OCI-LY1 (cell line): Measurements from ENCODE around the gene LRRC1.

Source experiments
- H2AFZ ChIP-seq: fragments of 200-600 bp; sonication (generic), shearing (Covaris generic); 2 replicates; pipeline ENCODE4 v1.6.0; 2014; ENCODE audit warnings: antibody characterized with exemption, mild to moderate bottlenecking, low read length
- H3F3A ChIP-seq: fragments of 200-600 bp; sonication (generic), shearing (Covaris generic); 2 replicates; pipeline ENCODE4 v1.6.0; 2014; ENCODE audit warnings: mild to moderate bottlenecking, antibody characterized with exemption, low read length, moderate library complexity; ENCODE audit not compliant: insufficient read depth
- H3K27ac ChIP-seq: fragments of 200-600 bp; sonication (generic); 2 replicates; pipeline ENCODE4 v1.5.1; 2014; ENCODE audit warnings: low read length, mixed run types, mild to moderate bottlenecking, low read depth; ENCODE audit not compliant: poor library complexity, severe bottlenecking
- H3K27me3 ChIP-seq: fragments of 200-600 bp; sonication (generic); 2 replicates; pipeline ENCODE4 v1.6.0; 2014; ENCODE audit warnings: antibody characterized with exemption, mild to moderate bottlenecking, low read length, moderate library complexity; ENCODE audit not compliant: insufficient read depth
- H3K36me3 ChIP-seq: fragments of 200-600 bp; sonication (generic); 2 replicates; pipeline ENCODE4 v1.6.1; 2014; ENCODE audit warnings: mild to moderate bottlenecking, antibody characterized with exemption, low read length, moderate library complexity, mixed read lengths; ENCODE audit not compliant: insufficient read depth
- H3K4me1 ChIP-seq: fragments of 200-600 bp; sonication (generic); 2 replicates; pipeline ENCODE4 v1.5.1; 2014; ENCODE audit warnings: mild to moderate bottlenecking, low read length, moderate library complexity; ENCODE audit not compliant: insufficient read depth, severe bottlenecking
- H3K4me2 ChIP-seq: fragments of 200-600 bp; sonication (generic), shearing (Covaris generic); 2 replicates; pipeline ENCODE4 v1.6.1; 2014; ENCODE audit warnings: low read length
- H3K4me3 ChIP-seq: fragments of 200-600 bp; sonication (generic); 2 replicates; pipeline ENCODE4 v1.5.1; 2014; ENCODE audit warnings: low read length, low read depth, mild to moderate bottlenecking, mixed read lengths; ENCODE audit not compliant: poor library complexity, severe bottlenecking
- H3K79me2 ChIP-seq: fragments of 200-600 bp; shearing (Covaris generic); 2 replicates; pipeline ENCODE4 v1.6.1; 2016; ENCODE audit warnings: mixed run types, low read length, mixed read lengths; ENCODE audit not compliant: insufficient read depth
- H3K9ac ChIP-seq: fragments of 200-600 bp; sonication (generic), shearing (Covaris generic); 2 replicates; pipeline ENCODE4 v1.6.1; 2014; ENCODE audit warnings: mild to moderate bottlenecking, low read length, mixed read lengths
- H3K9me2 ChIP-seq: fragments of 200-600 bp; sonication (generic), shearing (Covaris generic); 2 replicates; pipeline ENCODE4 v1.6.1; 2014; ENCODE audit warnings: low read depth, mild to moderate bottlenecking, low read length, mixed read lengths
- H3K9me3 ChIP-seq: fragments of 200-600 bp; shearing (Covaris generic); 2 replicates; pipeline ENCODE4 v1.6.1; 2014; ENCODE audit warnings: low read length, mixed read lengths
- H4K20me1 ChIP-seq: fragments of 200-600 bp; sonication (generic), shearing (Covaris generic); 2 replicates; pipeline ENCODE4 v1.6.0; 2016; ENCODE audit warnings: mild to moderate bottlenecking, low read length; ENCODE audit not compliant: insufficient read depth
- EZH2 ChIP-seq: fragments of 200-600 bp; sonication (generic), shearing (Covaris generic); IDR thresholded peaks from 2 replicates; pipeline ENCODE4 v1.8.0; 2017; ENCODE audit warnings: borderline replicate concordance, mixed run types, mild to moderate bottlenecking, antibody characterized with exemption, low read length, moderate library complexity, mixed read lengths
- TF ChIP-seq, protein P1 (sequence below): fragments of 200-600 bp; sonication (generic), shearing (Covaris generic); IDR thresholded peaks from 2 replicates; pipeline ENCODE4 v1.5.1; 2017; ENCODE audit warnings: mild to moderate bottlenecking, antibody characterized with exemption, low read length, moderate library complexity, mixed read lengths

The LRRC1 gene

DNA sequence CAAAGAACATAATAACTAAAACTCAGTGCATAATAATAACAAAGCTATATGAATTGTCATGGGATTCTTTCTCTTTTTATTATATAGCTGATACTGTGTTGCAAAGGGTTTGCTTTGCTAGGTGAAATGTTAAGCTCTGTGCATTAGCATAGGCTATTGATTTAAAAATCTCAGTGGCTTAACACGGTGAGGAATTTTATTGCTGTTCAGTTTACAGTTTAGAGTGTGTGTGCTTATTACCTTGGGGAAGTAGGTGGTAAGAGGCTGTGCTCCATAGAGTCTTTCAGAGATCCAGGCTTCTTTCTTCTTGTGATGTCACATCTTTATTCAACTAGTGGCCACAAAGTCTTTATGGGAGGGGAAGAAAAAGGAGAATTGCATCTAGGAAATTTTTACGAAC, 55.7 kb downstream of the LRRC1 start:
- no peaks in the 10 kb centered on the region for H3K79me2 ChIP-seq
- no peak overlapping the region for H3K9ac ChIP-seq
- H4K20me1 ChIP-seq: no peaks in the 10 kb centered on the region

DNA sequence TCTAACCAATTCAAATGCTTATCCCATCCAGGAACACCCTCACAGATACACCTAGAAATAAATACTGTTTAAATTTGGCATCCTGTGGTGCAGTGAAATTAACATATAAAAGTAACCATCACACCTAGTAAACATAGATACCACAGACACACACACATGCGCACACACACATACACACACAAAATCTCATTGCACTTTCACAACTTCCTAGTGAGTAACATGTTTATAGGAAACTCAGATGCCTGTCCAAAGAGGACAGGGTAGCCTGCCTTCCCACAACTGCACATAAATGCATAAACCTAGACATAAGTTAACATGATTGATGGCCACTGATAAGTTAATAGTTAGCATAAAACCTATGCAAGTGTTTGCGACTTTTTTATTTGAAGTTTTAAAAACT, 56.8 kb downstream of the LRRC1 start:
- Histone ChIP-seq H2AFZ (no peak overlapping the region), H3K27ac (no peak overlapping the region), H3K27me3 (no peaks in the 10 kb centered on the region), H3K79me2 (no peaks in the 10 kb centered on the region), H3K36me3 (no peaks in the 10 kb centered on the region), H3K4me3 (no peak overlapping the region), H3K9ac (no peak overlapping the region), H3K4me1 (no peaks in the 10 kb centered on the region), H3K4me2 (no peak overlapping the region), H3F3A (no peaks in the 10 kb centered on the region), H3K9me3 (no peaks in the 10 kb centered on the region), H4K20me1 (no peaks in the 10 kb centered on the region), H3K9me2 (no peaks in the 10 kb centered on the region)
- TF ChIP-seq, protein P1, sequence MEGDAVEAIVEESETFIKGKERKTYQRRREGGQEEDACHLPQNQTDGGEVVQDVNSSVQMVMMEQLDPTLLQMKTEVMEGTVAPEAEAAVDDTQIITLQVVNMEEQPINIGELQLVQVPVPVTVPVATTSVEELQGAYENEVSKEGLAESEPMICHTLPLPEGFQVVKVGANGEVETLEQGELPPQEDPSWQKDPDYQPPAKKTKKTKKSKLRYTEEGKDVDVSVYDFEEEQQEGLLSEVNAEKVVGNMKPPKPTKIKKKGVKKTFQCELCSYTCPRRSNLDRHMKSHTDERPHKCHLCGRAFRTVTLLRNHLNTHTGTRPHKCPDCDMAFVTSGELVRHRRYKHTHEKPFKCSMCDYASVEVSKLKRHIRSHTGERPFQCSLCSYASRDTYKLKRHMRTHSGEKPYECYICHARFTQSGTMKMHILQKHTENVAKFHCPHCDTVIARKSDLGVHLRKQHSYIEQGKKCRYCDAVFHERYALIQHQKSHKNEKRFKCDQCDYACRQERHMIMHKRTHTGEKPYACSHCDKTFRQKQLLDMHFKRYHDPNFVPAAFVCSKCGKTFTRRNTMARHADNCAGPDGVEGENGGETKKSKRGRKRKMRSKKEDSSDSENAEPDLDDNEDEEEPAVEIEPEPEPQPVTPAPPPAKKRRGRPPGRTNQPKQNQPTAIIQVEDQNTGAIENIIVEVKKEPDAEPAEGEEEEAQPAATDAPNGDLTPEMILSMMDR: no peak
- TF ChIP-seq EZH2: no peak

More for the DNA sequence above, 55.7 kb downstream of the LRRC1 start:
- Histone ChIP-seq H3K9me2 (no peaks in the 10 kb centered on the region), H2AFZ (no peak overlapping the region), H3K4me3 (no peak overlapping the region), H3K4me2 (no peak overlapping the region), H3K9me3 (no peaks in the 10 kb centered on the region), H3F3A (no peaks in the 10 kb centered on the region), H3K36me3 (no peaks in the 10 kb centered on the region), H3K27me3 (no peaks in the 10 kb centered on the region), H3K27ac (no peak overlapping the region), H3K4me1 (no peaks in the 10 kb centered on the region)
- no peak for TF ChIP-seq EZH2
- TF ChIP-seq, protein P1: no peak

- no peak overlapping the region for H3K4me3 ChIP-seq
- no peaks in the 10 kb centered on the region for H3F3A ChIP-seq
- H3K9me3 ChIP-seq: no peaks in the 10 kb centered on the region
- TF ChIP-seq, protein P1: no peak
- TF ChIP-seq EZH2: no peak
- no peaks in the 10 kb centered on the region for H3K36me3 ChIP-seq
- no peak overlapping the region for H2AFZ ChIP-seq
- no peaks in the 10 kb centered on the region for H3K27me3 ChIP-seq
- H3K9me2 ChIP-seq: no peaks in the 10 kb centered on the region
- H3K27ac ChIP-seq: no peak overlapping the region
- H3K4me2 ChIP-seq: no peak overlapping the region
- no peaks in the 10 kb centered on the region for H3K79me2 ChIP-seq
- H4K20me1 ChIP-seq: no peaks in the 10 kb centered on the region
- H3K4me1 ChIP-seq: no peaks in the 10 kb centered on the region
- H3K9ac ChIP-seq: no peak overlapping the region
Observed at GRCh38 chr6:53852805-53853204, 58.0 kb downstream of the LRRC1 start.
